ENCODE results near the gene SPIN2A.

DNA sequence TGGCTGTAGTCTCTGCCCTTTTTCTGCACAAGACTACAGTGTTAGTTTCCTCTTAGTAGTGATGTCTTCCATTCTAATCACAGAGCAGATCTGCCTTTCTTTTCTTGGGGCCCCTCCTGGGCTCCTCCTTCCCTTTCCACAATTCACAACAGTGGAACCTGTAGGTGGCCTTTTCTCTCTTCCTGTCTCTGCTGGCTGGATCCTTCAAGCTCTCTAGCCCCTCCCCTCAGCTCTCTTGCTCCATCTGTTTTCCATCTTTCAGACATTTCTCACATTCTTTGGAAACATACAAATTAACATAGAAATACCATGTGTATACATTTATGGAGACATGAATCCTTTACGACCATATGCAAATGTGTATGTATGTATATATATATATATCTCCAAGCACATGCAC lies 304 bp upstream of the SPIN2A start:
- TF ChIP-seq, protein P1, sequence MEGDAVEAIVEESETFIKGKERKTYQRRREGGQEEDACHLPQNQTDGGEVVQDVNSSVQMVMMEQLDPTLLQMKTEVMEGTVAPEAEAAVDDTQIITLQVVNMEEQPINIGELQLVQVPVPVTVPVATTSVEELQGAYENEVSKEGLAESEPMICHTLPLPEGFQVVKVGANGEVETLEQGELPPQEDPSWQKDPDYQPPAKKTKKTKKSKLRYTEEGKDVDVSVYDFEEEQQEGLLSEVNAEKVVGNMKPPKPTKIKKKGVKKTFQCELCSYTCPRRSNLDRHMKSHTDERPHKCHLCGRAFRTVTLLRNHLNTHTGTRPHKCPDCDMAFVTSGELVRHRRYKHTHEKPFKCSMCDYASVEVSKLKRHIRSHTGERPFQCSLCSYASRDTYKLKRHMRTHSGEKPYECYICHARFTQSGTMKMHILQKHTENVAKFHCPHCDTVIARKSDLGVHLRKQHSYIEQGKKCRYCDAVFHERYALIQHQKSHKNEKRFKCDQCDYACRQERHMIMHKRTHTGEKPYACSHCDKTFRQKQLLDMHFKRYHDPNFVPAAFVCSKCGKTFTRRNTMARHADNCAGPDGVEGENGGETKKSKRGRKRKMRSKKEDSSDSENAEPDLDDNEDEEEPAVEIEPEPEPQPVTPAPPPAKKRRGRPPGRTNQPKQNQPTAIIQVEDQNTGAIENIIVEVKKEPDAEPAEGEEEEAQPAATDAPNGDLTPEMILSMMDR (IDR thresholded peaks at IDR 0.05): no peak
- no peak for TF ChIP-seq POLR2A (IDR thresholded peaks at IDR 0.05)
